K562 (cell line): ENCODE data around the gene ACSL3.

Source experiments
- CTCF ChIP-seq, 3 experiments: IDR thresholded peaks in 2 of 3; conservative IDR thresholded peaks in 1 of 3; 2 replicates each; pipeline ENCODE4 v1.5.1; 2011 to 2012; ENCODE audit warnings: low read length in 3 of 3, mild to moderate bottlenecking in 3 of 3, control low read depth in 2 of 3, improper control_type of control experiment in 1 of 3, inconsistent platforms in 1 of 3, low read depth in 1 of 3, mixed read lengths in 1 of 3, moderate library complexity in 1 of 3; ENCODE audit not compliant: insufficient read depth in 2 of 3
- EP300 ChIP-seq: IDR thresholded peaks from 2 replicates; pipeline ENCODE4 v1.6.1; 2012; ENCODE audit warnings: low read length, improper control_type of control experiment
- FOXA3 ChIP-seq, 2 experiments: fragments of 450-650 bp in 1 of 2; sonication (generic) in 1 of 2; formaldehyde crosslinking; IDR thresholded peaks in 1 of 2; conservative IDR thresholded peaks in 1 of 2; 2 replicates each; pipeline versions ENCODE4 v1.4.0 to v1.8.0; 2020 to 2022; ENCODE audit warnings: mild to moderate bottlenecking in 2 of 2, missing genetic modification reagents in 1 of 2
- MAFF ChIP-seq: IDR thresholded peaks from 2 replicates; pipeline ENCODE4 v1.6.1; 2012; ENCODE audit warnings: low read length, improper control_type of control experiment
- MXD1 ChIP-seq: fragments of 250-450 bp; sonication (Bioruptor Pico); IDR thresholded peaks from 2 replicates; pipeline ENCODE4 v1.8.0; 2021; ENCODE audit warnings: borderline replicate concordance, mild to moderate bottlenecking, moderate library complexity; ENCODE audit not compliant: poor library complexity, severe bottlenecking
- PCBP1 ChIP-seq: fragments of 200-400 bp; formaldehyde crosslinking; IDR thresholded peaks from 2 replicates; pipeline ENCODE4 v1.6.1; 2018; ENCODE audit warnings: mild to moderate bottlenecking, low read depth, low read length; ENCODE audit not compliant: poor library complexity, severe bottlenecking
- POLR2A ChIP-seq: fragments of 450-650 bp; conservative IDR thresholded peaks from 2 replicates; pipeline ENCODE4 v1.6.1; 2016
- SIRT6 ChIP-seq: IDR thresholded peaks from one replicate; pipeline ENCODE4 v1.6.1; 2012; ENCODE audit warnings: low read depth, mild to moderate bottlenecking, control low read depth, inconsistent platforms, low read length, moderate library complexity
- SMAD3 ChIP-seq: fragments of 450-650 bp; formaldehyde crosslinking; conservative IDR thresholded peaks from 2 replicates; pipeline ENCODE4 v1.4.0; 2020; ENCODE audit warnings: mild to moderate bottlenecking
- SP1 ChIP-seq: sonication (generic); formaldehyde crosslinking; IDR thresholded peaks from 2 replicates; pipeline ENCODE4 v1.8.1; 2022; ENCODE audit warnings: mild to moderate bottlenecking, missing genetic modification reagents
- SUPT5H ChIP-seq: fragments of 450-650 bp; IDR thresholded peaks from 2 replicates; pipeline ENCODE4 v1.6.1; 2016
- ZBTB1 ChIP-seq: sonication (generic); formaldehyde crosslinking; IDR thresholded peaks from 2 replicates; pipeline ENCODE4 v1.8.1; 2023; ENCODE audit warnings: missing genetic modification reagents, low read depth, mild to moderate bottlenecking, borderline replicate concordance
- ZFP91 ChIP-seq: sonication (generic); formaldehyde crosslinking; IDR thresholded peaks from 2 replicates; pipeline ENCODE4 v1.8.0; 2022; ENCODE audit warnings: mild to moderate bottlenecking, missing genetic modification reagents
- ZNF431 ChIP-seq: sonication (generic); formaldehyde crosslinking; IDR thresholded peaks from 2 replicates; pipeline ENCODE4 v1.8.0; 2022; ENCODE audit warnings: mild to moderate bottlenecking, missing genetic modification reagents

GRCh38 chr2:222876947-222877346 is 16.1 kb downstream of the ACSL3 start:
- TF ChIP-seq EP300, result no peak
- no peak for TF ChIP-seq MXD1
- TF ChIP-seq SIRT6, result no peak
- TF ChIP-seq SMAD3 (CRISPR knock-in tag), result no peak
- TF ChIP-seq ZBTB1 (CRISPR knock-in tag), result no peak
- no peak for TF ChIP-seq SUPT5H
- no peak for TF ChIP-seq FOXA3 (CRISPR knock-in tag; conservative IDR thresholded peaks at IDR 0.05 in 1 of 2, IDR thresholded peaks at IDR 0.05 in 1 of 2)
- TF ChIP-seq POLR2A, result no peak
- no peak for TF ChIP-seq ZNF431
- TF ChIP-seq MAFF, result no peak
- TF ChIP-seq CTCF (IDR thresholded peaks at IDR 0.05 in 2 of 3, conservative IDR thresholded peaks at IDR 0.05 in 1 of 3; ENCODE audit: insufficient read depth in 2 of 3, low read depth in 1 of 3, low read length in 3 of 3), result no peak
- no peak for TF ChIP-seq SP1 (CRISPR knock-in tag)
- TF ChIP-seq PCBP1, result no peak
- no peak for TF ChIP-seq ZFP91
